Mesenteric fat pad (tissue), 1 donor: ENCODE data around the gene SEC22C. TPM values are rescaled to one million over a fixed set of nuclear protein-coding genes. Genes with fewer than 3 reads are reported as not detected.
A peak's percentile ranks its signal among the peaks of the same experiment; 100 is the strongest.

ENCODE experiments used
- DNase-seq: peaks from one replicate; pipeline ENCODE4 v3.0.0-alpha.2; 2020; ENCODE audit warnings: low spot score
- total RNA-seq: library from RNA; stranded (reverse); fragmentation: NEBNext Ultra II Directional; extraction: Animal tissue kit (Norgen Biotek cat#: 25700); gene quantifications from one replicate; pipeline ENCODE4 v1.2.1, GENCODE V29; 2021
- donor health status: DM: yes; HTN: yes; CAD: no.

The SEC22C gene
- total RNA-seq, 1 donor from 2014 or later, result 44.7 TPM

GRCh38 chr3:42500091-42500490, 81.7 kb downstream of the SEC22C start:
- peak; percentile 57 for DNase-seq

GRCh38 chr3:42499478-42499871, 82.3 kb downstream of the SEC22C start:
- DNase-seq, result peak; percentile 87

- peak; percentile 69 for DNase-seq
These were observed 82.8 kb downstream of the SEC22C start for GRCh38 chr3:42498791-42499477.

- DNase-seq, result peak; percentile 20
These were observed 83.7 kb downstream of the SEC22C start for GRCh38 chr3:42498034-42498433.

Other genes with a start within 250 kb of the SEC22C start
- gene LYZL4, start 171.4 kb downstream of the SEC22C start, total RNA-seq, result not detected
- 2.4 TPM for gene VIPR1, start 79.3 kb downstream of the SEC22C start, total RNA-seq
- 23.3 TPM for gene SS18L2, start 8.9 kb upstream of the SEC22C start, total RNA-seq
- 80.6 TPM for gene NKTR, start 18.7 kb upstream of the SEC22C start, total RNA-seq
- 58.2 TPM for gene ZBTB47, start 71.7 kb upstream of the SEC22C start, total RNA-seq
- gene KLHL40, start 103.6 kb upstream of the SEC22C start, total RNA-seq, result not detected
- gene HHATL, start 120.8 kb upstream of the SEC22C start, total RNA-seq, result 0.48 TPM
- gene CCDC13, start 191.3 kb upstream of the SEC22C start, total RNA-seq, result 1.3 TPM
- gene HIGD1A, start 222.5 kb upstream of the SEC22C start, total RNA-seq, result 97.4 TPM
- gene ACKR2, start 227.5 kb upstream of the SEC22C start, total RNA-seq, result 5.6 TPM